GM11168 (cell line): ENCODE results near the gene P2RX4.
"Not testable (repeated sequence)": the region's sequence is repeated elsewhere in the genome, so short reads cannot be mapped to it uniquely, and the experiment has no call there.

Experiments
- in situ Hi-C: fragments of 300-500 bp; cut with MboI; formaldehyde crosslinking; loops from one replicate; pipeline ENCODE4 v1.12.0; 2022; ENCODE audit warnings: low sequenced_read_pairs; ENCODE audit not compliant: unreplicated experiment

Gene P2RX4

DNA sequence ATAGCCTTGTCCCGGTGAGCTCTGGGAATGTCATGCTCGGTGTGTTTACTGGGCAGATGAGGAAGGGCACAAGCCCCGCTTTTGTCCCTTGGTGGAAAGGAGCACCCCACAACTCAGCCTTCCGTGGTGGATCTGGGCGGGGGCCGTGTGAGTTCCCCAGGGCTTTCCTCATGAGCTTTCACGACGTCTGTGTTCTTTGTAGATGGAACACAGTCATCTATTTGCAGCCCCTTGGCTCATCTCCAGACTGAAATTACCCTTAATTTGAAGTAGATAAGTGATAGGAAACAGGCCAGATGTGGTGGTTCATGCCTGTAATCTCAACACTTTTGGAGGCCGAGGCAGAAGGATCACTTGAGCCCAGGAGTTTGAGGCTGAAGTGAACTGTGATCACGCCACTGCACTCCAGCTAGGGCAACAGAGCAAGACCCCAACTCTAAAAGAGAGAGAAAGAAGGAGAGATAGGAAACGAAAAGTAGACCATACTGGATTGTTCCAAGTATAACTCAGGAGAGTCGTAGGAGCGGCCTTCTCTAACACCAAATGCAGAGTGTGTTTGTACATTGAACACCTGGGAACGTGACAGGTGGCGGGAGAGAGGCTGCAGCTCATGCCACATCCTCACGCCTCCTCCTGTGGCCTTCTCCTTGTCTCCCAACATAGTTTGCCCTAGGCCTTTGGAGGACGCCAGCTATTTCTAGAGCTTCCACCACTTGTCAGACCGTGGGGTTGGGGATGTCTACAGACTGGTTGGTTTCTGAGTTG is 8.8 kb downstream of the P2RX4 start:
- in situ Hi-C loops: no loop called here

DNA sequence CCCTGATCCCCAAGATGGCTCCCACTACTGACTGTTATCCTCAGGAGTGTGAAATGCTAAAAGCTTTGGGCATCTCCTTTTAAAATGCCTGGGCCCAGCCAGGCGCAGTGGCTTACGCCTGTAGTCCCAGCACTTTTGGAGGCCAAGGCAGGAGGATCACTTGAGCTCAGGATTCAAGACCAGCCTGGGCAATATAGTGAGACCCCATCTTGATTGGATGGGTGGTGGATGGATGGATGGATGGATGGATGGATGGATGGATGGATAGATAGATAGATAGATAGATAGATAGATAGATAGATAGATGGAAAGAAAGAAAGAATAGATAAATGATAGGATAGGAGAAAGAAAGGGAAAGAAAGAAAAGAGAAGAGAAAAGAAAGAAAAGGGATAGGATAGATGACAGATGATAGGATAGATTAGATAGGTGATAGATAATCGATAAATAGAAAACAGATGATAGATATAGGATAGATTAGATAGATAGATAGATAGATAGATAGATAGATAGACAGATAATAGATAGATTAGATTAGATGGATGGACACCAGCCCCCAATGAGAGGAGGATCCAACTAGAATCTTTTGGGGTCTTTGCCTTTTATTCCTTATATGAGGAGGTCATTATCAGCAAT is 9.5 kb downstream of the P2RX4 start:
- in situ Hi-C loops: no loop called here

DNA sequence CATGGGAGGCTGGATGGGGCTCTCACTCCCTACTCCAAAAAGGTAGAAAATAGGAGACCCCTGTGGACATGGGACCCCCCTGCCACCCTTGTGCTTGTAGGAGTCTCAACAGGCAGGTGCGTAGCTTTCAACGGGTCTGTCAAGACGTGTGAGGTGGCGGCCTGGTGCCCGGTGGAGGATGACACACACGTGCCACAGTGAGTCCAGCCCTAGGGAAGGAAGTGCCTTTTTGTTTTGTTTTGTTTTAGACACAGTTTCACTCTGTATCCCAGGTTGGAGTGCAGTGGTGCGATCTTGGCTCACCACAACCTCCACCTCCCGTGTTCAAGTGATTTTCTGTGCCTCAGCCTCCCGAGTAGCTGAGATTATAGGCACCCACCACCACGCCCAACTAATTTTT is 12.9 kb downstream of the P2RX4 start:
- in situ Hi-C loops: no loop called here

DNA sequence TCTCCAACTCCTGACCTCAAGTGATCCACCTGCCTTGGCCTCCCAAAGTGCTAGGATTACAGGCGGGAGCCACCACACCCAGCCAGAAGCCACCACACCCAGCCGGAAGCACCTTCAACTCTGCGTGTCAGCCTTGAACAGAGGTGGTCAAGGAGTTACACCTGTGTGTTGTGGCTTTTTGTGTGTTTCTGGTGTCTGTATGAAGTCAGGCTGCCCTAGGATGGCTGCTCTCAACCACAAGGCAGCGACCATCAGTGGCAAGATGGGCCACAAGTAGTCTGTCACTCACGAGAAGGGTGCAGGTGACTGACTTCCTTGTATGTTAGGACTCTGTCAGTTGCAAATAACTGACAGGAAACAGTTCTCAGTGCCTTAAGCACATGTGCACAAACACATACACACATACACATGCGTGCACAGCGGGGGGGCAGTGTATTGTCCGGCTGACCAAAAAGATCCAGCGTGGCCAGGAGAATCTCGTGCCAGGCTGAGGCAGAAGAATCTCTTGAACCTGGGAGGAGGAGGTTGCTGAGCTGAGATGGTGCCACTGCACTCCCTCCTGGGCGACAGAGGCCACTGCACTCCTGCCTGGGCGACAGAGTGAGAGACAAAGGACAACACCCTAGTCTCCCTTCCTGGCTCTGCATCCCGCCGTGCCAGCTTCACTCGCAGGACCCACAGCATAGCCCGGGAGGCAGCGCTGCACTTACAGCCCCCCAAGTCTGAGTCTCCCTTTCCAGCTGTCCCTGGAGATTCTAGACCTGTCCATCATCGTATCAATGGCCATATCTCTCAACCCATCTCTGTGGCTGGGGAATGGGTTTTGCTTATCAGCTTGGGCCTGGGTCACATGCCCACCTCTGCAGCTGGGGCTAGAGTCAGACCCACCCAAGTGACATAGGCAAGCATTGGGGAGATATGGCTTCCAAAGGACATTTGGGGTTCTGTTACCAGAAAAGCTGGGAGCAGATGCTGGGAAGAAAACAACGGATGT is 13.7 kb downstream of the P2RX4 start:
- in situ Hi-C loops: no loop called here

GRCh38 chr12:121224591-121224990 is 14.7 kb downstream of the P2RX4 start:
- in situ Hi-C loops: no loop called here

DNA sequence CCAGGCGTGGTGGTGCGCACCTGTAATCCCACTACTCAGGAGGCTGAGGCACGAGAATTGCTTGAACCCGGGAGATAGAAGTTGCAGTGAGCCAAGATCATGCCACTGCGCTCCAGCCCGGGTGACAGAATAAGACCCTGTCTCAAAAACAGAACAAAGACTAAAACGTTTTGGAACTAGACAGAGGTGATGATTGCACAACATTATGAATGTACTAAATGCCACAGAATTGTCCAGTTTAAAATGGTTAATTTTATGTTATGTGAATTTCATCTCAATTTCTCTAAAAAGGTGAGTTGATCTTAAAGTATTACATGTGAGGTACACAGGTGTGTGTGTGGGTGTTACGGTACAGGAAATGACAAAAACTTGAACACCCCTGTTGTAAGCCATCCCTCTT is 16.5 kb downstream of the P2RX4 start:
- in situ Hi-C loops: no loop called here

DNA sequence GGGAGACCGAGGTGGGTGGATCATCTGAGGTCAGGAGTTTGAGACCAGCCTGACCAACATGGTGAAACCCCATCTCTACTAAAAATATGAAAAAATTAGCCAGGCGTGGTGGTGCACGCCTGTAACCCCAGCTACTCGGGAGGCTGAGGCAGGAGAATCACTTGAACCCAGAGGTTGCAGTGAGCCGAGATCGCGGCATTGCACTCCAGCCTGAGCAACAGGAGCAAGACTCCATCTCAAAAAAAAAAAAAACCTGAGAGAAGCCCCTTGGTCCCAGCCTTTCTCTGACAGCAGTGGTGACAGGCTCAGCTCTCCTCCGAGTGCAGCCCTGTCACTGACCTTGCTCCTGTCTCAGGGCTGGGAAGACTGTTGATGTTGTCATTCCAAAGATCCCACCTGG is 16.9 kb downstream of the P2RX4 start:
- in situ Hi-C loops: not testable (repeated sequence)

DNA sequence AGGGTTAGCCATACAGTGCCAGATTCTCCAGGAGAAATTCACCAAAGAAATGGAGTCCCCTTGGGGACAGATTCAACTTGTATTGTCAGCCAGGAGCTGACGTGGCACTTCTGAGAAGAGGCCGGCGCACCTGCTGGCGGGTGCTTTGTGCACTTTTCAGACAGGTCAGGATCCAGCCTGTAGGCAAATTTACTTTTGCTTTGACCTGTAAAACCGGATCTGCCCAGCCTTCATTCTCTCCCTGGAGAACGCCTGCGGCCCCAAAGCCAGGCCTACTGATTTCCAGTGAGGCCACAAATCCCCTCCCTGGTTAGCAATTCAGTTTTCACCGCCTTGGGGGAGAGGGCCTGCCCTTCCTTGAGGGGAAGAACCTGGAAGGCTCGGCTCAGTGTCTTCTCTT is 17.4 kb downstream of the P2RX4 start:
- in situ Hi-C loops: no loop called here

DNA sequence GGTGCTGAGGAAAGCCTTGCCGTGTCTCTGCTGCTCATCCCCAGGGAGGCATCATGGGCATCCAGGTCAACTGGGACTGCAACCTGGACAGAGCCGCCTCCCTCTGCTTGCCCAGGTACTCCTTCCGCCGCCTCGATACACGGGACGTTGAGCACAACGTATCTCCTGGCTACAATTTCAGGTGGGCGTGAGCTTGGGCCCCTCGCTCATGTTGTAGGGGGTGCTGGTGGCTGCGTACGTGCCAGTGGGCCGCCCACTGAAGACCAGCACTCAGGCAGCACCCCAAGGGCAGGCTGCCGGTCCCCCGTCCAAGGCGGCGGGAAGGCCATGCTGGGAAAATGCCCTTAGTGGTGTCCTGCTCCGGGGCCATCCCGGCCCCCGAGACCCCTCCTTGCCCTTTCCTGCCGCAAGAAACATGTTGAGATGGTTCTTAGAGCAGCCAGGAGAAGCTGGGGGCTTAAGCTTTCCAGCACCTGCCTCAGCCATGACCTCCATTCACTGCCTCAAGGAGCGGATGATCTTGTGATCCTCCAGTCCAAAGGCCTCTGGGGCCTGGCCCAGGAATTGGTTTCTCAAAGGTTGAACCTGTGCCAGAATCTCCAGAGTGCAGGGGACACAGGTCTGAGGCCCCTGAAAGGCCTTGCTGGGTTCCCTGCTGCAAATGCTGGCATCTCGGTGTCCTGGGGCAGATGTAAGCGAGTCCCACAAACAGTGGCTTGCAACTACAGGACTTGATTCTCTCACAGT is 19.2 kb downstream of the P2RX4 start:
- in situ Hi-C loops: no loop called here

GRCh38 chr12:121229826-121230537 is 20.1 kb downstream of the P2RX4 start:
- in situ Hi-C loops: not testable (repeated sequence)

- in situ Hi-C loops: no loop called here
Measured at GRCh38 chr12:121230538-121230907, 20.6 kb downstream of the P2RX4 start.

- in situ Hi-C loops: no loop called here
Measured at GRCh38 chr12:121232163-121232562, 22.2 kb downstream of the P2RX4 start.

GRCh38 chr12:121232977-121233627 is 23.2 kb downstream of the P2RX4 start:
- in situ Hi-C loops: no loop called here

DNA sequence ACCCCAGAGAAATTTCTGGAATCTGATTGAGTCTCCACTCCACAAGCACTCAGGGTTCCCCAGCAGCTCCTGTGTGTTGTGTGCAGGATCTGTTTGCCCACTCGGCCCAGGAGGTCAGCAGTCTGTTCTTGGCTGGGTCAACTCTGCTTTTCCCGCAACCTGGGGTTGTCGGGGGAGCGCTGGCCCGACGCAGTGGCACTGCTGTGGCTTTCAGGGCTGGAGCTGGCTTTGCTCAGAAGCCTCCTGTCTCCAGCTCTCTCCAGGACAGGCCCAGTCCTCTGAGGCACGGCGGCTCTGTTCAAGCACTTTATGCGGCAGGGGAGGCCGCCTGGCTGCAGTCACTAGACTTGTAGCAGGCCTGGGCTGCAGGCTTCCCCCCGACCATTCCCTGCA is 23.7 kb downstream of the P2RX4 start:
- in situ Hi-C loops: no loop called here

DNA sequence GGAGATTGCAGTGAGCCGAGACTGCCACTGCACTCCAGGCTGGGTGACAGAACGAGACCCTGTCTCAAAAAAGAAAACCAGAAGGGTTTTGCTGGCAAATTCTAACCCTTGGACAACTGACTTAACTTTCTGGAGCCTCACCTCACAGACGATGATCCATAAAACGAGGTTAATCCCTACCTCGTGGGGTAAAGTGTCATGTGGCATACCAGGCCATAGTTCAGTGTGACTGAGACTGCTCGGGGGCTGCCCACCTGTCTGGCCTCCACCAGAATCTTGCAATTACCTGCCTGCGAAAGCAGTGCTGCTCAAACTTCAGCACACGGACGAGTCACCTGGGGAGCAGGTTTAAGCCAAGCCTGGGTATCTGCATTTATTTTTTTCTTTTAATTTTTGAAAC is 26.8 kb downstream of the P2RX4 start:
- in situ Hi-C loops: no loop called here

GRCh38 chr12:121237415-121237814 is 27.5 kb downstream of the P2RX4 start:
- in situ Hi-C loops: no loop called here

GRCh38 chr12:121238086-121238485 is 28.2 kb downstream of the P2RX4 start:
- in situ Hi-C loops: no loop called here

DNA sequence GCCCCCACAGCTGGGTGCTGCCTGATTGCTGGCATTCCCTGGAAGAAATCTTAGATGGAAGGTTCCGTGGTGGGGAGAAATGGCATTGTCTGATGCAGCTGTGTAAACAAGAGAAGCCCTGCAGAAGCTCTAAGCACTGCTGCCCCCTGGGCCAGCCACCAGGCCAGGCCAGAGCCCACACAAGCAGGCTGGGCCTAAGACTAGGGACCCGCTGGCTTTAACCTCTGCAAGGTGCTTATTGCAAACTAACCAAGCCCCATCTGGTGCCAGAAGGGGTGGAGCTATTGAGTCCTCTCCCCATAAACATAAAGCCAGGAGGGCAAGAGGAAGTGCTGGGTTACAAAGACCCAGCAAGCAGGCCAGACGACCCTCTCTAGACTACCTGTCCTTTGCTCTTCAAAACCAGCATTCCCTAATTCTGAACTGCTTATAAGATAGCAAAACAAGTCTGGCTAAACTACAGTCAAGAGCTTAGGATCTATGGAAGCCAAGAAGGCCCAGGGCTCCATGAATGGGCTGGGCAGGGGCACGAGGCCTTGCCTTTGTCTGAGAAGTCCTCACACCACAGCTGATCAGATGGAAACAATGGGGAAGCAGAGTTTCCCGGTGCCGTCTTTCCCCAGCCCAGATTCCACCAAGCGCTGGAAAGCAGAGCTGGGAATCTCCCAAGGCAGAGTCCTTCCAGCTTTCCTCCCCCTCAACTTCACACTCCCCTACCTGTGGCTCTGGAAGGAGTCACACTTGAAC is 28.8 kb downstream of the P2RX4 start:
- in situ Hi-C loops: no loop called here
